MV-4-11 (cell line): ENCODE data around the gene LIMK1.
A peak's percentile ranks its signal among the peaks of the same experiment; 100 is the strongest.
"Not testable (repeated sequence)": the region's sequence is repeated elsewhere in the genome, so short reads cannot be mapped to it uniquely, and the experiment has no call there.

ENCODE experiments used
- DNase-seq: peaks from one replicate; lab custom pipeline; 2025; lab: John Stamatoyannopoulos, UW

The LIMK1 gene

DNA sequence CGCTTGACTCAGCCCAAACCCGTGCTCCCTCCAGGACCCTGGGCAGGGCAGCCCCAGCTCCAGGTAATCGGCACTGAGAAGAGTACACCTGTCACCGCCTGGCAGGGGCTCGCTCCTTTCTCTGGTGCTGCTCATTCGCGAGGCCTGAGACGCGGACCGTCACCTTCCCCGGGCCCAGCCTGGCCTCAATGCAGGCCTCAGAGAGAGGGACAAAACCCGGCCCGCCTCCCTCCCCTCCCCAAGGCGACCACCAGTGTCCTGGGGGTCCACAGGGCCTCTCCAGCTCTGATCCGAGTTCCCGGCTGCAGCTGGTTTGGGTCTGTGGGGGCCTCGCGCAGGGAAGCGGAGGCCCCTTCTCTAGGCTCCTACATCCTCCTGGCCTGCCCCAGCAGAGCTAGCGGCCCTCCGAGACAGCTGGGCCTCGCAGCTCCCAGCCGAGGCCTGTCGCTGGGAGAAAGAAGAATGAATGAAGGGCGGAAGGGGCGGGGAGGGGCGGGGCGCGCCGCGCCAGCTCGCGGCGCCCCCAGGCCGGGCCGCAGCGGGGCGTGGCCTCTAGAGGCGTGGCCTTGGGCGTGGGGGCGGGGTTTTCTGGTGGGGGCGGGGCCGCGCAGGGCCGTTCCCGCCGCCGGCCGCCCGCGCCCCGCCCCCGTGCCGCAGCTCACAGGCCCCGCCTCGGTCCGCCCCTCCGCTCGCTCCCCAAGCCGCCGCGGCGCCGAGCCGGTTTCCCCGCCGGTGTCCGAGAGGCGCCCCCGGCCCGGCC, at the start of gene LIMK1:
TSS of gene LIMK1 (plus strand) at position 688 of the 760 bp plus-strand sequence. CDS start 187 bp downstream, outside the sequence.
- DNase-seq = peak; percentile 63

GRCh38 chr7:74037609-74038008, 46.0 kb upstream of the LIMK1 start:
- no peak for DNase-seq

- DNase-seq = no peak
These were observed 45.2 kb upstream of the LIMK1 start for GRCh38 chr7:74038194-74038961.

DNA sequence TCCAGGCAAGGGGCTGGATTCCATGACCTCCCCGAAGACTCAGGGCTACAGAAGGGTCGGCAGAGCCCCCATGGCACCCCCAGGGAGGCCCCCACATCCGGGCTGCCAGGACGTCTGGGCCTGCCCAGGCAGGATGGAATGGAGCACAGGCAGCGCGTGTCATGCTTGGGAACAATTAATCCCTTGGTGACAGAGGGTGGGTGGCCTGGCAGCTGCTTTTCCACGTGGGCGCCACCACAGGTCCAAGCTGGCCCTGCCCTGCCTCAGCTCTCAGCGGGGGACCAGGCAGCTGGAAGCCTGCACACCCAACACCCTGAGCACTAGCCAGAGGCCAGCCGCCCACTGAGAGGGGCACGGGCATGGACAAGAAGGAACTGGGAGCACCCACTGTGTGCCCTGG, 44.3 kb upstream of the LIMK1 start:
- no peak for DNase-seq

- no peak for DNase-seq
These were observed 43.4 kb upstream of the LIMK1 start for GRCh38 chr7:74040101-74040790.

- DNase-seq = no peak
These were observed 42.6 kb upstream of the LIMK1 start for GRCh38 chr7:74040791-74041520.

DNA sequence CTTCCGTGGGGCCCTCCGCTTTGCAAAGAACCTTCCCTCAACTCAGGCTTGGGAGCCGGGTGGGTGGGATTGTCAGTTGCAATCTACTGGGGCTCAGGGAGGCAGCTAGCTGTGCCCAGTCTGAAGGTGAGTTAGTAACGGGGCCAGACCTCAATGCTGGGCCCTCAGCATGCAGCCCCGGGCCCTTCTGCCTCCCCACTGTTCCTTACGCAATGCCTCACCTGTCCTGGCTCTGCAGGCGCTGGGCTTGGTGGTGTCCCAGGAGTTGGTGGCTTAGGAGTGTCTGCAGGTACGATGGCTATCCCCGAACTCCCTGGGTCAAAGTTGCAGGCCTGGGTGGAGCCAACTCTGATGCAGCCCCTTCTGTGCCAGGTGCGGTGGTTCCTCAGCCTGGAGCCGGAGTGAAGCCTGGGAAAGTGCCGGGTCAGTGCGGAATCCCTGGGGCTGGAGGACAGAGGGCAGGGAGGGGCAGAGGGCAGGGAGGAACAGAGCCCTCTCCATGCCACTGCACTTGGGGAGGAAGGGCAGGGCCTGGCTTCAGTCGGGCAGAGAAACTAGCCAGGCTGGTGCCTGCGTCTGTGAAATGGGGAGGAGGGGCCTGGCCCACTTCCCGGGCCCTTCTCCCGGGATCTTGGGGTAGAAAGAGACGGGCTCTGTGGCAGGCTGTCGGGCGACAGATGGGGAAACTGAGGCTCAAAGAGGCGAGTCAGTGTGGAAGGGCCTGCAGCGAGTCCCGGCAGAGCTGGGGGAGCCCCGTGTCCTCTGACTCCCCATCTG, 40.7 kb upstream of the LIMK1 start:
- DNase-seq = no peak

DNA sequence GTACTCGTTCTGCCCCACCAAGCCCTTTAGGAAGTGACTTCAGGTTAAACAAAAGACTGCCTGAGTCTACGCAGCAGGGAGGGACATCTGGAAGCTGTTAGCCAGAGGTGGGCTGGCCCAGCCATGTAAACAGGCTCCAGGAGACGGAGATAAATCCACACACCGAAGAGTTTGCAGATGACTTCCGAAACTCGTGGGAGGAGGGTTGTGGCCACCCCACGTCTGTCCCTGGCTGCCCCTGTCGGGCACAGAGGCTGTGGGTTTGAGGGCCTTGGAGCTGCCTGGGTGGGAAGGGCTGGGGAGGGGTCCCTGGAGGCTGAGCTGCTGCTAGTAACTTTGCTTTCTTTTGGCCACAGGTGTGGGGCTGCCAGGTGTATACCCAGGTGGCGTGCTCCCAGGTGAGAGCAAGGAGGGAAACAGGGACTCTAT, 40.1 kb upstream of the LIMK1 start:
- DNase-seq = no peak

GRCh38 chr7:74044366-74045350, 38.9 kb upstream of the LIMK1 start:
- DNase-seq = no peak

GRCh38 chr7:74046581-74046980, 37.0 kb upstream of the LIMK1 start:
- DNase-seq = not testable (repeated sequence)

- DNase-seq = no peak
These were observed 35.7 kb upstream of the LIMK1 start for GRCh38 chr7:74047804-74048380.

GRCh38 chr7:74048999-74049599, 34.5 kb upstream of the LIMK1 start:
- DNase-seq = no peak

DNA sequence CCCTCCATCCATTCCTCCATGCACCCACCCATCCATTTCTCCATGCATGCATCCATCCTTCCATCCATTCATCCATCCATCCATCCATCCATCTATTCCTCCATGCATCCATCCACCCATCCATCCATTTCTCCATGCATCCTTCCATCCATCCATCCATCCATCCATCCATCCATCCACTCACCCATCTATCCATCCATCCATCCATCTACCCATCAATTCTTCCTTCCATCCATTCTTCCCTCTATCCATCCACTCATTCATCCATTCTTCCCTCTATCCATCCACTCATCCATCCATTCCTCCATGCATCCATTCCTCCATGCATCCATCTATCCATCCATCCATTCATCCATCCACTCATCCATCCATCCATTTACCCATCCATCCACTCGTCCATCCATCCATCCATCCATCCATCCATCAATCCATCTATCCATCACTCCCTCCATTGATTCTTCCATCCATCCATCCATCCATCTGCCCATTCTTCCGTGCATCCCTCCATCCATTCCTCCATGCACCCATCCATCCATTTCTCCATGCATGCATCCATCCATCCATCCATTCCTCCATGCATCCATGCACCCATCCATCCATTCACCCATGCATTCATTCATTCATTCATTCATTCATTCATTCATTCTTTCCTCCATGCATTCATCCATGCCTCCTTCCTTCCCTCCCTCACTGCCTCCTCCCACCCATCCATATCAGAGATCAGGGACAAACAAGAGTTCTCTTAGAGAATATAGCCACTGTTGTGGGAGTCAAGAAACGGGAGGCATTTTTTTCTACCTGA, 33.4 kb upstream of the LIMK1 start:
- no peak for DNase-seq

DNA sequence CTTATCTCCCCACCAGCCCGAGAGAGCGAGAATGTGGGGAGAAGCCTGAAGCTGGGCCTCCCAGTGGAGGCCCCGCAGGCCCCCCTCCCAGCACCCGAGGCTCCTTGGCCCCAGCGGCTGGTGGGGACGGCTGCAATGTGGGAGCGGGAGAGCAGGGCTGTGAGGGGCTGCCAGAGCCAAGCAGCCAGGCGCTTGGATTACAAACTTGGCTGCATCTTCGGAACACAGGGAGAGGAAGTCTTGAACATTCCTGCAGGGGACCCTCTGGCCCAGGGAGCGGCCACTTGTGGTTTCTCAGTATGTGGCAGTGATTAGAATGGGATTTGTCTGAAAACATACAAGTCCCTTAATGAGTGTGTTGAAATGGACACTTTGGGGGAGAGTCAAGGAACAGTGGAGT, 32.4 kb upstream of the LIMK1 start:
- DNase-seq = no peak

GRCh38 chr7:74051629-74052410, 31.8 kb upstream of the LIMK1 start:
- DNase-seq = no peak

- no peak for DNase-seq
These were observed 31.0 kb upstream of the LIMK1 start for GRCh38 chr7:74052628-74053027.

- DNase-seq = no peak
These were observed 29.9 kb upstream of the LIMK1 start for GRCh38 chr7:74053589-74054186.
